ENCODE measurements around the gene PCYOX1L.

PCYOX1L gene

GRCh38 chr5:149337736-149338135 is 20.1 kb upstream of the PCYOX1L start:
- no peak for DNase-seq (ENCODE audit: low read depth in 3 of 3)

- DNase-seq (ENCODE audit: low read depth in 3 of 3) = no peak
These were observed 19.5 kb upstream of the PCYOX1L start for GRCh38 chr5:149338364-149338763.

GRCh38 chr5:149340920-149341319 is 16.9 kb upstream of the PCYOX1L start:
- DNase-seq (ENCODE audit: low read depth in 3 of 3) = no peak

- DNase-seq (ENCODE audit: low read depth in 3 of 3) = no peak
These were observed 16.0 kb upstream of the PCYOX1L start for GRCh38 chr5:149341876-149342275.

GRCh38 chr5:149344151-149344550 is 13.7 kb upstream of the PCYOX1L start:
- DNase-seq (ENCODE audit: low read depth in 3 of 3) = no peak

- peak; percentile 89 to 95 (median 94) for DNase-seq (ENCODE audit: low read depth in 3 of 3)
These were observed 12.5 kb upstream of the PCYOX1L start, which contains the start of gene GRPEL2 for GRCh38 chr5:149345147-149345891. GRPEL2 (plus strand) TSS chr5:149345499; CDS start chr5:149345540, 41 bp downstream.

- DNase-seq (ENCODE audit: low read depth in 3 of 3) = no peak
These were observed 12.0 kb upstream of the PCYOX1L start for GRCh38 chr5:149345892-149346222.

- DNase-seq (ENCODE audit: low read depth in 3 of 3) = no peak
These were observed 9.3 kb upstream of the PCYOX1L start for GRCh38 chr5:149348518-149348917.

- no peak for DNase-seq (ENCODE audit: low read depth in 3 of 3)
These were observed 8.5 kb upstream of the PCYOX1L start for GRCh38 chr5:149349382-149349781.

- DNase-seq (ENCODE audit: low read depth in 3 of 3) = no peak
These were observed 5.7 kb upstream of the PCYOX1L start for GRCh38 chr5:149352169-149352568.

- DNase-seq (ENCODE audit: low read depth in 3 of 3) = no peak
These were observed 3.9 kb upstream of the PCYOX1L start for GRCh38 chr5:149353911-149354310.

- DNase-seq (ENCODE audit: low read depth in 3 of 3) = no peak
These were observed 2.2 kb upstream of the PCYOX1L start for GRCh38 chr5:149355688-149356087.

GRCh38 chr5:149356391-149356790 is 1.5 kb upstream of the PCYOX1L start:
- no peak for DNase-seq (ENCODE audit: low read depth in 3 of 3)

- DNase-seq (ENCODE audit: low read depth in 3 of 3) = peak in 1 of 3 experiments; percentile 19
These were observed 427 bp downstream of the PCYOX1L start for GRCh38 chr5:149358294-149358651.

GRCh38 chr5:149358868-149359495 is 1.1 kb downstream of the PCYOX1L start:
- no peak for DNase-seq (ENCODE audit: low read depth in 3 of 3)

- no peak for DNase-seq (ENCODE audit: low read depth in 3 of 3)
These were observed 2.4 kb downstream of the PCYOX1L start for GRCh38 chr5:149360272-149360671.

- no peak for DNase-seq (ENCODE audit: low read depth in 3 of 3)
These were observed 4.7 kb downstream of the PCYOX1L start for GRCh38 chr5:149362541-149362940.

- no peak for DNase-seq (ENCODE audit: low read depth in 3 of 3)
These were observed 5.5 kb downstream of the PCYOX1L start for GRCh38 chr5:149363358-149363757.

GRCh38 chr5:149363936-149364335 is 6.1 kb downstream of the PCYOX1L start:
- no peak for DNase-seq (ENCODE audit: low read depth in 3 of 3)

GRCh38 chr5:149364719-149365118 is 6.9 kb downstream of the PCYOX1L start:
- no peak for DNase-seq (ENCODE audit: low read depth in 3 of 3)

- DNase-seq (ENCODE audit: low read depth in 3 of 3) = no peak
These were observed 7.6 kb downstream of the PCYOX1L start for GRCh38 chr5:149365418-149365817.

GRCh38 chr5:149366169-149366729 is 8.4 kb downstream of the PCYOX1L start:
- no peak for DNase-seq (ENCODE audit: low read depth in 3 of 3)
